Measurements from ENCODE around the gene CUX1.

The CUX1 gene

DNA sequence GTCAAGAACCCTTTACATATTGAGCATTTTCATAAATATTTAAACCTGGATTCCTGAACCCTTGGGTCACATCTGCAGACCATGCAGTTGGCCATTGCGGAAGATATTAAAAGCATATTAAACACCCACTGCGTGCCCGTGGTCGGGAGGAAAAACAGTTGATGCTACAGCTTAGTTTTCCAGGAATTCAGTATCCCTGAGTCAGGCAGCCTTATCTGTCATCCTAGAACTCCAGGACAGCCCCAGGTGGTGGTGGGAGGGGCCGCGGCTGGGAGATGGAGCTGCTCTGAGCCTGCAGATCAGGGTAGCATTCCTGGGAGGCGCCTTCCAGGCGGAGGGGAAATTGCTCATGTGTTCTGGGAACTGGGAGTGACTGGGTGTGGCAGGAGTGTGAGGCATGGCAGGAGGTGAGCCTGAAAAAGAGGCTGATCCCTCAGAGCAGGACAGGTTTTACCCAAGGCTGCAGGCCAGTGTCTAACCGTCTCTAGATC is 246.3 kb downstream of the CUX1 start:
- no peaks in the 10 kb centered on the region for H3K27me3 ChIP-seq (ENCODE audit: insufficient read depth, poor library complexity, severe bottlenecking)
- H3K9me3 ChIP-seq (ENCODE audit: severe bottlenecking), result no peaks in the 10 kb centered on the region
- peaks cover 22% of the 10 kb centered on the region for H3K4me1 ChIP-seq (ENCODE audit: insufficient read depth, poor library complexity, severe bottlenecking)
- peak; percentile 87 for ATAC-seq (ENCODE audit: low read depth)
- no peak overlapping the region for H3K4me3 ChIP-seq (ENCODE audit: severe bottlenecking)
- H3K36me3 ChIP-seq (ENCODE audit: low read depth), result no peaks in the 10 kb centered on the region
- peak overlapping the region; percentile 87 for H3K27ac ChIP-seq (ENCODE audit: poor library complexity, severe bottlenecking)
- TF ChIP-seq, protein P1, sequence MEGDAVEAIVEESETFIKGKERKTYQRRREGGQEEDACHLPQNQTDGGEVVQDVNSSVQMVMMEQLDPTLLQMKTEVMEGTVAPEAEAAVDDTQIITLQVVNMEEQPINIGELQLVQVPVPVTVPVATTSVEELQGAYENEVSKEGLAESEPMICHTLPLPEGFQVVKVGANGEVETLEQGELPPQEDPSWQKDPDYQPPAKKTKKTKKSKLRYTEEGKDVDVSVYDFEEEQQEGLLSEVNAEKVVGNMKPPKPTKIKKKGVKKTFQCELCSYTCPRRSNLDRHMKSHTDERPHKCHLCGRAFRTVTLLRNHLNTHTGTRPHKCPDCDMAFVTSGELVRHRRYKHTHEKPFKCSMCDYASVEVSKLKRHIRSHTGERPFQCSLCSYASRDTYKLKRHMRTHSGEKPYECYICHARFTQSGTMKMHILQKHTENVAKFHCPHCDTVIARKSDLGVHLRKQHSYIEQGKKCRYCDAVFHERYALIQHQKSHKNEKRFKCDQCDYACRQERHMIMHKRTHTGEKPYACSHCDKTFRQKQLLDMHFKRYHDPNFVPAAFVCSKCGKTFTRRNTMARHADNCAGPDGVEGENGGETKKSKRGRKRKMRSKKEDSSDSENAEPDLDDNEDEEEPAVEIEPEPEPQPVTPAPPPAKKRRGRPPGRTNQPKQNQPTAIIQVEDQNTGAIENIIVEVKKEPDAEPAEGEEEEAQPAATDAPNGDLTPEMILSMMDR (IDR thresholded peaks at IDR 0.05; ENCODE audit: poor library complexity, severe bottlenecking), result peak; percentile 27
- DNase-seq (ENCODE audit: low spot score), result peak; percentile 91

DNA sequence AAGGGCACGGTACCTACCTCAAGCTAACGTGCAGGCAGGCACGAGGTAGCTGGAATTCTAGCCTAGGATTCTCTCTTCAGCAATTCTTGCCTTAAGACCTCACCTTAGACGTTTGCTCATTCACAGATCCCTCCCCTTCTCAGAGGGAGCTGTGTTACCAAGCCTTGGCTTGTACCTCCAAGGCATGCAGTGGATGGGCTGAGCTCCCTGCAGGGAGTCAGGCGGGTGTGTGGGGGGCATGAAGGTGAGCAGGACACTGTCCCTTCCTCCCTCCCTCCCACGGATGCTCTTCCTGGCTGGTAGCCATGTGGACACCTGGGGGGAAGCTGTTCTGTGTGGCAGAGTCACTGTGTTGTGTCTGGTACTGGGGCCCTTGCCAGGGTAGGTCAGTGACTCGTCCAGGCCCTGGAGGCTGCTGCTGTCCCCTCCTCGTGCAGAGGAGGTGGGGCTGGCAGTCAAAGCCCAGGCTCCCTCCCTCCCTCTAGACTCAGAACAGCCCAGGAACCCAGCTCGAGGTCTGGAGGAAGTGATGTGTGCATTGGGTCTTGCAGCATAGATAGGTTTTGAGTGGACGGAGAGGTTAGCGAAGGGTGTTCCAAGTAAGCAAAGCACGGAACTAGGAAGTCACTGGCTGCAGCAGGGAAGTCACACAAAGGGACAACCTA is 247.1 kb downstream of the CUX1 start:
- peak overlapping the region; percentile 87 for H3K27ac ChIP-seq (ENCODE audit: poor library complexity, severe bottlenecking)
- ATAC-seq (ENCODE audit: low read depth), result peak; percentile 78
- DNase-seq (ENCODE audit: low spot score), result peak; percentile 76
- no peak overlapping the region for H3K4me3 ChIP-seq (ENCODE audit: severe bottlenecking)
- no peaks in the 10 kb centered on the region for H3K9me3 ChIP-seq (ENCODE audit: severe bottlenecking)
- no peaks in the 10 kb centered on the region for H3K36me3 ChIP-seq (ENCODE audit: low read depth)
- H3K4me1 ChIP-seq (ENCODE audit: insufficient read depth, poor library complexity, severe bottlenecking), result peaks cover 22% of the 10 kb centered on the region
- TF ChIP-seq, protein P1 (IDR thresholded peaks at IDR 0.05; ENCODE audit: poor library complexity, severe bottlenecking), result no peak
- H3K27me3 ChIP-seq (ENCODE audit: insufficient read depth, poor library complexity, severe bottlenecking), result no peaks in the 10 kb centered on the region

DNA sequence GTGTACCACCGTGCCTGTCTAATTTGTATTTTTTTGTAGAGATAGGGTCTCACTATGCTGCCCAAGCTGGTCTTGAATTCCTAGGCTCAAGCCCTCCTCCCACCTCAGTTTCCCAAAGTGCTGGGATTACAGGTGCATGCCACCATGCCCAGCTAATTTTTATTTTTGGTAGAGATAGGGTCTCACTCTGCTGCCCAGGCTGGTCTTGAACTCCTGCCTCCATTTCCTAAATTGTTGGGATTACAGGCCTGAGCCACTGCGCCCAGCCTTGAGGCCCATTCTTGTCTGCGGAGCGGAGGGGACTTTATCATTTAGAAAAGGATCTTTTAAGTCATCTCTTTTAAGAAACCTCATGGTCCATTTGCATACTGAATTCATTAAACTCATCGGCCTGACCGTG is 247.8 kb downstream of the CUX1 start:
- no peak for DNase-seq (ENCODE audit: low spot score)
- no peak for ATAC-seq (ENCODE audit: low read depth)
- no peaks in the 10 kb centered on the region for H3K9me3 ChIP-seq (ENCODE audit: severe bottlenecking)
- H3K27me3 ChIP-seq (ENCODE audit: insufficient read depth, poor library complexity, severe bottlenecking), result no peaks in the 10 kb centered on the region
- peak overlapping the region; percentile 87 for H3K27ac ChIP-seq (ENCODE audit: poor library complexity, severe bottlenecking)
- no peaks in the 10 kb centered on the region for H3K36me3 ChIP-seq (ENCODE audit: low read depth)
- H3K4me1 ChIP-seq (ENCODE audit: insufficient read depth, poor library complexity, severe bottlenecking), result peaks cover 22% of the 10 kb centered on the region
- TF ChIP-seq, protein P1 (IDR thresholded peaks at IDR 0.05; ENCODE audit: poor library complexity, severe bottlenecking), result no peak
- no peak overlapping the region for H3K4me3 ChIP-seq (ENCODE audit: severe bottlenecking)

DNA sequence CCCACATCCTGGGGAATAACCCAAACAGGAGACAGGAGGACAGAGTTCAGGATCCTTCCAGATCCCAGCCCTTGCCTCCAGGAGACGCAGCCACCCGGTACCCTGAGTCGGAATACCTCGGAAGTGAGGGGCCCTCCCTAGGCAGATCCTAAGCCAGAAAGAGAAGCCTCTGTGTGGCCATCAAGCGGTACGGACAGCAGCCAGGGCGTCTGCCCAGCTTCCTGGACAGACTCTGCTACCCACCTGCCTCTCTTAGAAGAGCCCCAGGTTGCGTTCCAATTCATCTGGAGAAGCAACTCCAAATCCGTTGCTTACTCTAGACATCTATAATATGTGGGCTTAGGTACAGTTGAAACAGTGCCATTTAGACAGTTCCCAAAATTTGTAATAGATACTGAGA is 249.1 kb downstream of the CUX1 start:
- TF ChIP-seq, protein P1 (IDR thresholded peaks at IDR 0.05; ENCODE audit: poor library complexity, severe bottlenecking), result no peak
- no peak for ATAC-seq (ENCODE audit: low read depth)
- Histone ChIP-seq H3K27ac (ENCODE audit: poor library complexity, severe bottlenecking) (no peak overlapping the region), H3K9me3 (ENCODE audit: severe bottlenecking) (no peaks in the 10 kb centered on the region), H3K36me3 (ENCODE audit: low read depth) (no peaks in the 10 kb centered on the region), H3K27me3 (ENCODE audit: insufficient read depth, poor library complexity, severe bottlenecking) (no peaks in the 10 kb centered on the region), H3K4me1 (ENCODE audit: insufficient read depth, poor library complexity, severe bottlenecking) (peaks cover 22% of the 10 kb centered on the region), H3K4me3 (ENCODE audit: severe bottlenecking) (no peak overlapping the region)
- DNase-seq (ENCODE audit: low spot score), result no peak

DNA sequence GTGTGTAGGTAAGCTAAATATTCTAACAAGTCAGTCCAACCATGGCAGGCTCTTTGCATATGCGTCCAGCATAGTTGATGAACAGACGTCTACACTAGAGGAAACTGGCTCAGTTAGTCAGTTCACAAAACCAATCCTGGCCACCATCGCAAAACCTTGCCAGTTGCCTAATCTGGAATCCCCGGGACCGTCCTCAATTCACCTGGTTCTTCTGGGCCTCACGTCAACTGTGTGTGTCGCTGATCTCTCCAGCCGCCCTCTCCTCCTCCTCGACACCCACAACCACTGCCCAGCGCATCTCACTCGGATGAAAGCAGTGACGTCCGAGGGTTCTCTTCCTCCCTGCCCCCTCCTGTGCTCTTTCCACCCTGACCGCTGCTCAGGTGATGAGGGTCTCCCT is 251.4 kb downstream of the CUX1 start:
- DNase-seq (ENCODE audit: low spot score) (no peak), ATAC-seq (ENCODE audit: low read depth) (no peak)
- Histone ChIP-seq H3K27ac (ENCODE audit: poor library complexity, severe bottlenecking) (no peak overlapping the region), H3K27me3 (ENCODE audit: insufficient read depth, poor library complexity, severe bottlenecking) (no peaks in the 10 kb centered on the region), H3K9me3 (ENCODE audit: severe bottlenecking) (no peaks in the 10 kb centered on the region), H3K36me3 (ENCODE audit: low read depth) (no peaks in the 10 kb centered on the region), H3K4me3 (ENCODE audit: severe bottlenecking) (no peak overlapping the region), H3K4me1 (ENCODE audit: insufficient read depth, poor library complexity, severe bottlenecking) (peaks cover 12% of the 10 kb centered on the region)
- TF ChIP-seq, protein P1 (IDR thresholded peaks at IDR 0.05; ENCODE audit: poor library complexity, severe bottlenecking), result no peak

Data from RWPE2 (cell line).